C4-2B (cell line): ENCODE data around the gene CCDC127.

Experiments used
- ZFX ChIP-seq: fragments of 450-650 bp; IDR thresholded peaks from 2 replicates; pipeline ENCODE4 v1.6.1; 2017
- TF ChIP-seq, protein P1 (sequence below): fragments of 450-650 bp; conservative IDR thresholded peaks from 2 replicates; pipeline ENCODE4 v1.5.1; 2017; ENCODE audit warnings: mild to moderate bottlenecking

DNA sequence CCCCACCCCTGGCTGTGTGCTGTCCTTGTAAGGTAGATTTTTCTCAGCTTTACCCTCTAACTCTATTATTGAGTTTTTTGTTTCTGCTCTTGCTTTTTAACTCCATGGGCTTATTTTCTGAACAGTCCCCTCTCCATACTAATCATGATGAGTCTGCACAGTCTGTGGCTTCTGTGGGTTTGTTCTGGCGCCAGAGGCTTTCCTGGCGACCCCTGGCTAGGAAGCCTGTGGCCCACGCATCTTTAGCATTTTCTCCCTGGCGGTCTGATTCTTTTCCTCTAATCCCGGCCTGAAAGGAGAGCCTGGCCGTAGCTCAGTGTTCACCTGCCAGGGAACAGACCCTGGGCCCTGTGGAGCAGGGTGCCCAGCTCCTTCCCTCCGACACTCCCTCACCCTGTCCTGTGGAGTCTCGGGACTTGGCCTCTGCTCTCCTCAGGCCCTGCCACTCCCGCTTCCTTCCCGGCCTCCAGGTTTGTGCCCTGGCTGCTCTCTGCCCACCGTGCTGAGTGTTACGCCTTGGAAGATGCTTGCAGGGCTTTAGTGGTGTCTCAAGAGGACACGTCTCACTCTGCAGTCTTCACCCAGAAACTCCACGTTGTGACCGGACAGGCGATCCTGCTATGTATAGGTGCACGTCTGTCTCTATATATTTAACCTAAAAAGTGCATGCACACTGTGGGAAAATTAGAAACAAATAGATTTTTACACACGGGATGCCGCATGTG is 58.3 kb downstream of the CCDC127 start:
- TF ChIP-seq, protein P1, sequence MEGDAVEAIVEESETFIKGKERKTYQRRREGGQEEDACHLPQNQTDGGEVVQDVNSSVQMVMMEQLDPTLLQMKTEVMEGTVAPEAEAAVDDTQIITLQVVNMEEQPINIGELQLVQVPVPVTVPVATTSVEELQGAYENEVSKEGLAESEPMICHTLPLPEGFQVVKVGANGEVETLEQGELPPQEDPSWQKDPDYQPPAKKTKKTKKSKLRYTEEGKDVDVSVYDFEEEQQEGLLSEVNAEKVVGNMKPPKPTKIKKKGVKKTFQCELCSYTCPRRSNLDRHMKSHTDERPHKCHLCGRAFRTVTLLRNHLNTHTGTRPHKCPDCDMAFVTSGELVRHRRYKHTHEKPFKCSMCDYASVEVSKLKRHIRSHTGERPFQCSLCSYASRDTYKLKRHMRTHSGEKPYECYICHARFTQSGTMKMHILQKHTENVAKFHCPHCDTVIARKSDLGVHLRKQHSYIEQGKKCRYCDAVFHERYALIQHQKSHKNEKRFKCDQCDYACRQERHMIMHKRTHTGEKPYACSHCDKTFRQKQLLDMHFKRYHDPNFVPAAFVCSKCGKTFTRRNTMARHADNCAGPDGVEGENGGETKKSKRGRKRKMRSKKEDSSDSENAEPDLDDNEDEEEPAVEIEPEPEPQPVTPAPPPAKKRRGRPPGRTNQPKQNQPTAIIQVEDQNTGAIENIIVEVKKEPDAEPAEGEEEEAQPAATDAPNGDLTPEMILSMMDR, result no peak
- TF ChIP-seq ZFX, result no peak
